PC-9 (cell line): ENCODE results near the gene KLHL4.

ENCODE experiments used
- EZH2 ChIP-seq: fragments of 200-600 bp; sonication (generic); IDR thresholded peaks from 2 replicates; pipeline ENCODE4 v1.8.0; 2017; ENCODE audit warnings: antibody characterized with exemption, low read depth
- TF ChIP-seq, protein P1 (sequence below): fragments of 200-600 bp; sonication (generic); conservative IDR thresholded peaks from 2 replicates; pipeline ENCODE4 v1.6.1; 2017; ENCODE audit warnings: mixed run types, antibody characterized with exemption, mild to moderate bottlenecking, moderate library complexity

GRCh38 chrX:87516717-87517121 is 883 bp upstream of the KLHL4 start:
- TF ChIP-seq, protein P1, sequence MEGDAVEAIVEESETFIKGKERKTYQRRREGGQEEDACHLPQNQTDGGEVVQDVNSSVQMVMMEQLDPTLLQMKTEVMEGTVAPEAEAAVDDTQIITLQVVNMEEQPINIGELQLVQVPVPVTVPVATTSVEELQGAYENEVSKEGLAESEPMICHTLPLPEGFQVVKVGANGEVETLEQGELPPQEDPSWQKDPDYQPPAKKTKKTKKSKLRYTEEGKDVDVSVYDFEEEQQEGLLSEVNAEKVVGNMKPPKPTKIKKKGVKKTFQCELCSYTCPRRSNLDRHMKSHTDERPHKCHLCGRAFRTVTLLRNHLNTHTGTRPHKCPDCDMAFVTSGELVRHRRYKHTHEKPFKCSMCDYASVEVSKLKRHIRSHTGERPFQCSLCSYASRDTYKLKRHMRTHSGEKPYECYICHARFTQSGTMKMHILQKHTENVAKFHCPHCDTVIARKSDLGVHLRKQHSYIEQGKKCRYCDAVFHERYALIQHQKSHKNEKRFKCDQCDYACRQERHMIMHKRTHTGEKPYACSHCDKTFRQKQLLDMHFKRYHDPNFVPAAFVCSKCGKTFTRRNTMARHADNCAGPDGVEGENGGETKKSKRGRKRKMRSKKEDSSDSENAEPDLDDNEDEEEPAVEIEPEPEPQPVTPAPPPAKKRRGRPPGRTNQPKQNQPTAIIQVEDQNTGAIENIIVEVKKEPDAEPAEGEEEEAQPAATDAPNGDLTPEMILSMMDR, result no peak
- TF ChIP-seq EZH2, result no peak
